GM12878 (cell line): ENCODE measurements around the gene NEMP2. TPM values are rescaled to one million over a fixed set of nuclear protein-coding genes. Genes with fewer than 3 reads are reported as not detected.

ENCODE experiments used
- ASH2L ChIP-seq: fragments of 300-600, 200-600 bp; sonication (generic); IDR thresholded peaks from 2 replicates; pipeline ENCODE4 v1.6.1; 2017; ENCODE audit warnings: low read depth, mild to moderate bottlenecking, borderline replicate concordance
- ATF7 ChIP-seq: fragments of 450-650 bp; IDR thresholded peaks from 2 replicates; pipeline ENCODE4 v1.6.1; 2016; ENCODE audit warnings: low read depth, mild to moderate bottlenecking
- BMI1 ChIP-seq: fragments of 450-650 bp; IDR thresholded peaks from 2 replicates; pipeline ENCODE4 v1.6.1; 2016; ENCODE audit warnings: mild to moderate bottlenecking, moderate library complexity, borderline replicate concordance
- CBX5 ChIP-seq: sonication (generic); IDR thresholded peaks from 2 replicates; pipeline ENCODE4 v1.6.1; 2016; ENCODE audit warnings: low read depth, moderate library complexity, mild to moderate bottlenecking, inconsistent platforms
- EED ChIP-seq: sonication (generic); IDR thresholded peaks from 2 replicates; pipeline ENCODE4 v1.6.1; 2016; ENCODE audit warnings: antibody characterized with exemption, low read depth
- FOS ChIP-seq: IDR thresholded peaks from 3 replicates; pipeline ENCODE4 v1.6.1; 2011; ENCODE audit warnings: borderline replicate concordance; ENCODE audit not compliant: insufficient read length; ENCODE audit errors: extremely low read depth
- GATAD2B ChIP-seq: fragments of 450-650 bp; conservative IDR thresholded peaks from 2 replicates; pipeline ENCODE4 v1.6.1; 2017; ENCODE audit warnings: low read depth, mild to moderate bottlenecking, moderate library complexity
- IRF3 ChIP-seq: fragments of 450-650 bp; IDR thresholded peaks from 2 replicates; pipeline ENCODE4 v1.6.1; 2014; ENCODE audit warnings: mild to moderate bottlenecking
- JUND ChIP-seq: IDR thresholded peaks from 2 replicates; pipeline ENCODE4 v1.6.1; 2012; ENCODE audit warnings: low read depth, mild to moderate bottlenecking, low read length, improper control_type of control experiment, moderate library complexity
- LARP7 ChIP-seq: fragments of 450-650 bp; IDR thresholded peaks from 2 replicates; pipeline ENCODE4 v1.6.1; 2017; ENCODE audit warnings: mild to moderate bottlenecking
- MEF2B ChIP-seq: fragments of 450-650 bp; IDR thresholded peaks from 2 replicates; pipeline ENCODE4 v1.6.1; 2018; ENCODE audit warnings: mild to moderate bottlenecking, moderate library complexity; ENCODE audit not compliant: partially characterized antibody, poor library complexity, severe bottlenecking
- MYB ChIP-seq: fragments of 150-350 bp; IDR thresholded peaks from 2 replicates; pipeline ENCODE4 v1.6.1; 2014; ENCODE audit warnings: mild to moderate bottlenecking, low read depth, low read length, borderline replicate concordance
- NBN ChIP-seq: fragments of 450-650 bp; IDR thresholded peaks from 2 replicates; pipeline ENCODE4 v1.6.1; 2016
- NR2C2 ChIP-seq: IDR thresholded peaks from 2 replicates; pipeline ENCODE4 v1.6.1; 2011; ENCODE audit warnings: borderline replicate concordance, low read depth; ENCODE audit not compliant: control insufficient read depth, insufficient read length
- PAX5 ChIP-seq: IDR thresholded peaks from 2 replicates; pipeline ENCODE4 v1.6.1; 2011; ENCODE audit warnings: low read depth, low read length, borderline replicate concordance
- PKNOX1 ChIP-seq: fragments of 450-650 bp; IDR thresholded peaks from 2 replicates; pipeline ENCODE4 v1.6.1; 2016; ENCODE audit warnings: mild to moderate bottlenecking
- POLR2A ChIP-seq: IDR thresholded peaks from 2 replicates; pipeline ENCODE4 v1.6.1; 2011; ENCODE audit warnings: low read depth, mild to moderate bottlenecking, low read length
- RAD51 ChIP-seq: fragments of 450-650 bp; IDR thresholded peaks from 2 replicates; pipeline ENCODE4 v1.6.1; 2016; ENCODE audit warnings: moderate library complexity, mild to moderate bottlenecking, inconsistent platforms
- RCOR1 ChIP-seq: conservative IDR thresholded peaks from 2 replicates; pipeline ENCODE4 v1.6.1; 2012; ENCODE audit warnings: low read depth, low read length, improper control_type of control experiment
- RELB ChIP-seq: fragments of 450-650 bp; IDR thresholded peaks from 2 replicates; pipeline ENCODE4 v1.6.1; 2017; ENCODE audit warnings: low read depth, mild to moderate bottlenecking, moderate library complexity
- SIN3A ChIP-seq: IDR thresholded peaks from 2 replicates; pipeline ENCODE4 v1.6.1; 2012; ENCODE audit warnings: low read depth, low read length, improper control_type of control experiment
- SREBF1 ChIP-seq: IDR thresholded peaks from 2 replicates; pipeline ENCODE4 v1.6.1; 2012; ENCODE audit warnings: mild to moderate bottlenecking, low read length
- SREBF2 ChIP-seq: IDR thresholded peaks from 2 replicates; pipeline ENCODE4 v1.6.1; 2012; ENCODE audit warnings: mild to moderate bottlenecking, low read length
- TBL1XR1 ChIP-seq: IDR thresholded peaks from 2 replicates; pipeline ENCODE4 v1.6.1; 2012; ENCODE audit warnings: low read depth, low read length, improper control_type of control experiment
- TCF3 ChIP-seq: IDR thresholded peaks from 2 replicates; pipeline ENCODE4 v1.6.1; 2012; ENCODE audit warnings: low read depth, mild to moderate bottlenecking, low read length, borderline replicate concordance; ENCODE audit not compliant: insufficient read depth
- ZBTB33 ChIP-seq: fragments of 450-650 bp; IDR thresholded peaks from 2 replicates; pipeline ENCODE4 v1.6.1; 2017; ENCODE audit warnings: mild to moderate bottlenecking
- polyA plus RNA-seq, 11 experiments: library from polyadenylated mRNA; depleted of rRNA in 4 of 11; unstranded in 6 of 11; stranded (reverse) in 5 of 11; fragments of >200 nt; fragmentation: Nextera tagmentation in 4 of 11; fragmentation: Illumina TruSeq in 1 of 11; extraction: Ambion mirVana in 4 of 11; extraction: Trizol in 1 of 11; gene quantifications; 1 replicate in 1 of 11; 2 replicates in 10 of 11; pipeline versions ENCODE4 v1.2.1 to v1.2.3, GENCODE V29; 2011 to 2016; ENCODE audit warnings: inconsistent platforms in 2 of 11, missing spikeins in 2 of 11, low read depth in 1 of 11
- total RNA-seq, 4 experiments: library from RNA; depleted of rRNA in 3 of 4; stranded (reverse); fragments of >200 nt in 3 of 4; fragmentation: Illumina TruSeq in 1 of 4; extraction: Trizol in 1 of 4; gene quantifications; 2 replicates each; pipeline versions ENCODE4 v1.2.1 to v1.2.3, GENCODE V29; 2013 to 2021
- TF ChIP-seq, protein P1 (sequence below): IDR thresholded peaks from 2 replicates; pipeline ENCODE4 v1.6.1; 2012; ENCODE audit warnings: low read depth, low read length, improper control_type of control experiment

The NEMP2 gene
- total and polyA plus RNA-seq, 10 of the 15 experiments (the other 5 are each of a cell fraction or from before 2014, with no cell fraction given): 2.3 to 14.0 (median 8.1) TPM

DNA sequence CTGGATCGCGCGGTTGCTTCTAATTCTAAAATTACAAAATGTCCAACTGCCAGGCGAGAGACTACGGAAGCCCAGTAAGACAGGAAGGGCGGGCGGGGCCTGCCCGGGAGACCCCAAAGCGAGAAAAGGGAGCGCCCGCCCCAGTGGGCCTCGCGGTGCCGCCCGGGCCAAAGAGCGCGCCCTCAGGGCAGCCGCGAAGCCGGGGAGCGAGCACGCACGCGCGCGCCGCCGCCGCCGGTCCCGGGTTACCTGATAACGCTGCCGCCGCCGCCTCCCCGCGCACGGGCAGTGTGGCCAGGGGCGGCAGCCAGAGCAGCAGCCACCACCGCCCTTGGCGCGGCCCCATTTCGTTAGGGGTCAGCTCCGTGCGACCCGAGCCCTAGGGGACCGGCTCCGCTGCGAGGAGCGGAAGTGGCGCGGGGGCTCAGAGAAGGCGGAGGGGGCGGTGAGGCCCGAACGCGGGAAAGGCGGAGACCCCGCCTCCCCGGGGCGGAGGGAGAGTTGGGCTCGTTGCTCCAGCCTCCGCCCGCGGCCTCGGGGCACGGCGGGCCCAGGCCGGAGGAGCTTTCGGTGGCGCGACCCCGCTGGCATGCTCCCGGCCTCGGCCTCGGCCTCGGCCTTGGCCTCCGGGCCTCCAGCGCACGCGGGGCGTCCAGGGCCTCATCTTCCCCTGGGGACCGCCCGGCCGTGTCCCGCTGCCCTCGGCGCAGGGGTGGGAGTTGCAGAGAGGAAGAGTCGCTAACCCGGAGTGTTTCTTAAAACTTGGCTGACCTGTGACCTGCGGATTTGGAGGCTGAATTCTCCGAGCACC lies at the start of gene NEMP2 (continued):
- TF ChIP-seq PKNOX1: no peak
- TF ChIP-seq POLR2A: peak; percentile 94
- no peak for TF ChIP-seq FOS
- no peak for TF ChIP-seq SREBF2
- TF ChIP-seq SIN3A: no peak; the same call in 1 of the 2 replicates
- TF ChIP-seq GATAD2B: peak; percentile 99
- TF ChIP-seq TBL1XR1: no peak
- no peak for TF ChIP-seq NR2C2
- TF ChIP-seq MEF2B: peak; percentile 37
- TF ChIP-seq ASH2L: peak; percentile 83; the same call in 1 of the 2 replicates
- TF ChIP-seq, protein P1, sequence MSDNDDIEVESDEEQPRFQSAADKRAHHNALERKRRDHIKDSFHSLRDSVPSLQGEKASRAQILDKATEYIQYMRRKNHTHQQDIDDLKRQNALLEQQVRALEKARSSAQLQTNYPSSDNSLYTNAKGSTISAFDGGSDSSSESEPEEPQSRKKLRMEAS: 0 out of 2 replicates have a peak, but pooled peaks have one; percentile 61
- no peak for TF ChIP-seq MYB
- no peak for TF ChIP-seq NBN
- TF ChIP-seq EED: peak; percentile 61; the same call in 1 of the 2 replicates
- TF ChIP-seq TCF3: 0 out of 2 replicates have a peak, but pooled peaks have one; percentile 40
- TF ChIP-seq ATF7: no peak
- no peak; the same call in 1 of the 2 replicates for TF ChIP-seq SREBF1
- no peak for TF ChIP-seq JUND
- TF ChIP-seq IRF3: no peak
- peak; percentile 98 for TF ChIP-seq LARP7
- TF ChIP-seq RCOR1: no peak
- no peak for TF ChIP-seq RAD51
- TF ChIP-seq PAX5: peak; percentile 30; the same call in 1 of the 2 replicates
- TF ChIP-seq CBX5: no peak
- TF ChIP-seq BMI1: no peak
- TF ChIP-seq RELB: no peak
- no peak for TF ChIP-seq ZBTB33
